CD4-positive, alpha-beta T cell (primary cell): ENCODE results near the gene POLR2C. TPM values are rescaled to one million over a fixed set of nuclear protein-coding genes. Genes with fewer than 3 reads are reported as not detected.

Experiments
- ATAC-seq: fragments of 200-7000 bp; cut with Tn5 transposase; one replicate; pipeline ENCODE4 v1.10.0; 2022; ENCODE audit warnings: mild to moderate bottlenecking; ENCODE audit not compliant: poor library complexity
- CTCF ChIA-PET: fragments of 350-600 bp; sonication (Branson Sonifier 250); formaldehyde crosslinking; loops from one replicate; lab custom pipeline; 2021; ENCODE audit warnings: antibody characterized with exemption, inconsistent platforms; lab: Charles Lee
- POLR2A ChIA-PET: fragments of 350-600 bp; sonication (Branson Sonifier 250); formaldehyde crosslinking; loops from one replicate; lab custom pipeline; 2021; ENCODE audit warnings: antibody characterized with exemption, inconsistent platforms; lab: Charles Lee
- DNase-seq, 14 experiments: peaks; one replicate each; pipeline ENCODE4 v3.0.0-alpha.2; 2013 to 2020; ENCODE audit warnings: mixed read lengths in 2 of 14
- H3K27ac ChIP-seq, 2 donors: one replicate each; pipeline versions ENCODE4 v1.5.1 to v1.7.0; 2013; ENCODE audit warnings: low read length in 2 of 2, low read depth in 1 of 2, mild to moderate bottlenecking in 1 of 2
- H3K27me3 ChIP-seq, 2 experiments: 1 replicate in 1 of 2; 2 replicates in 1 of 2; pipeline versions ENCODE4 v1.6.1 to v1.7.0; 2013; ENCODE audit warnings: low read length in 2 of 2, control low read depth in 1 of 2, mild to moderate bottlenecking in 1 of 2, moderate library complexity in 1 of 2; ENCODE audit not compliant: insufficient read depth in 2 of 2, control insufficient read depth in 1 of 2
- H3K36me3 ChIP-seq: one replicate; pipeline ENCODE4 v1.6.1; 2013; ENCODE audit warnings: low read length, control low read depth; ENCODE audit not compliant: insufficient read depth
- H3K4me1 ChIP-seq: one replicate; pipeline ENCODE4 v1.6.1; 2013; ENCODE audit warnings: low read length, control low read depth; ENCODE audit not compliant: insufficient read depth
- H3K4me3 ChIP-seq: one replicate; pipeline ENCODE4 v1.5.1; 2013; ENCODE audit warnings: mild to moderate bottlenecking, low read length, moderate library complexity
- H3K9me3 ChIP-seq, 2 experiments: 1 replicate in 1 of 2; 2 replicates in 1 of 2; pipeline versions ENCODE4 v1.6.1 to v1.7.0; 2013; ENCODE audit warnings: low read length in 2 of 2, mild to moderate bottlenecking in 2 of 2, control low read depth in 1 of 2, moderate library complexity in 1 of 2; ENCODE audit not compliant: control insufficient read depth in 1 of 2, insufficient read depth in 1 of 2
- H3K27ac Mint-ChIP-seq: one replicate; pipeline ENCODE4 v1.8.0; 2020; ENCODE audit warnings: mixed read lengths
- H3K27me3 Mint-ChIP-seq: one replicate; pipeline ENCODE4 v1.8.0; 2021; ENCODE audit warnings: mixed read lengths
- H3K36me3 Mint-ChIP-seq: one replicate; pipeline ENCODE4 v1.8.0; 2021; ENCODE audit warnings: low read depth, mixed read lengths
- H3K4me1 Mint-ChIP-seq: one replicate; pipeline ENCODE4 v1.8.0; 2021; ENCODE audit warnings: low read depth, mixed read lengths
- H3K4me3 Mint-ChIP-seq: one replicate; pipeline ENCODE4 v1.8.0; 2020; ENCODE audit warnings: mild to moderate bottlenecking, mixed read lengths
- H3K9me3 Mint-ChIP-seq: one replicate; pipeline ENCODE4 v1.8.0; 2020; ENCODE audit warnings: mixed read lengths
- intact Hi-C, 2 experiments: fragments of 100-400 bp; cut with DNase I in 1 of 2; cut with micrococcal nuclease in 1 of 2; formaldehyde crosslinking; loops; one replicate each; pipeline versions ENCODE4 v1.15.1 to v1.9.0; 2023 to 2025; cut with DNase I, micrococcal nuclease
- total RNA-seq, 174 experiments: library from RNA in 2 of 174; stranded (reverse) in 2 of 174; gene quantifications; one replicate each; pipeline ENCODE4 v1.2.3 and lab custom pipeline; 2021 to 2026
- TF ChIP-seq, protein P1 (sequence below): fragments of 200-600 bp; IDR thresholded peaks from one replicate; pipeline ENCODE4 v1.8.0; 2022; ENCODE audit warnings: antibody characterized with exemption, mild to moderate bottlenecking

POLR2C gene
- total RNA-seq, 2 experiments from 2014 or later, result 124 to 125 TPM

DNA sequence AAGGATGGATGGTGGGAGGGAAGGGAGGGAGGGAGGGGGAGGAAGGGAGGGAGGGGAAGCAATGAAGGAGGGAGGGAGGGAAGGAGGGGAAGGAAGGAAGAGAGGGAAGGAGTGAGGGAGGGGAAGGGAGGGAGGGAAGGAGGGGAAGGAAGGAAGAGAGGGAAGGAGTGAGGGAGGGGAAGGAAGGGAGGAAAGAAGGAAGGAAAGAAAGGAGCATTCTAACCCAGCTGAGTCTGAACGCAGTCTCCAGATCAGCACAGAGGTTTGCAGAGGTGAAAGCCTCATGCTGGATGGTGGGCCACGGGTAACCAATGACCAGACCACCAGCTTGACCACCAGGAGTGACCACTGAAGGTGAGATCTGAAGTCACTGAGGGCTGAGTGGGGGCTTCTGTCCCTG, 39.3 kb upstream of the POLR2C start:
- DNase-seq (no peak), ATAC-seq (no peak)
- TF ChIP-seq, protein P1, sequence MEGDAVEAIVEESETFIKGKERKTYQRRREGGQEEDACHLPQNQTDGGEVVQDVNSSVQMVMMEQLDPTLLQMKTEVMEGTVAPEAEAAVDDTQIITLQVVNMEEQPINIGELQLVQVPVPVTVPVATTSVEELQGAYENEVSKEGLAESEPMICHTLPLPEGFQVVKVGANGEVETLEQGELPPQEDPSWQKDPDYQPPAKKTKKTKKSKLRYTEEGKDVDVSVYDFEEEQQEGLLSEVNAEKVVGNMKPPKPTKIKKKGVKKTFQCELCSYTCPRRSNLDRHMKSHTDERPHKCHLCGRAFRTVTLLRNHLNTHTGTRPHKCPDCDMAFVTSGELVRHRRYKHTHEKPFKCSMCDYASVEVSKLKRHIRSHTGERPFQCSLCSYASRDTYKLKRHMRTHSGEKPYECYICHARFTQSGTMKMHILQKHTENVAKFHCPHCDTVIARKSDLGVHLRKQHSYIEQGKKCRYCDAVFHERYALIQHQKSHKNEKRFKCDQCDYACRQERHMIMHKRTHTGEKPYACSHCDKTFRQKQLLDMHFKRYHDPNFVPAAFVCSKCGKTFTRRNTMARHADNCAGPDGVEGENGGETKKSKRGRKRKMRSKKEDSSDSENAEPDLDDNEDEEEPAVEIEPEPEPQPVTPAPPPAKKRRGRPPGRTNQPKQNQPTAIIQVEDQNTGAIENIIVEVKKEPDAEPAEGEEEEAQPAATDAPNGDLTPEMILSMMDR, result no peak
- POLR2A ChIA-PET, result interaction anchor here (0.7 kb wide), 1 partner anchor 27 kb away, joined by 3 read pairs; no protein-coding TSS in a partner anchor
- Mint-ChIP-seq H3K27me3 (no peaks in the 10 kb centered on the region), H3K4me1 (peaks cover 14% of the 10 kb centered on the region), H3K27ac (no peak overlapping the region), H3K36me3 (peaks cover 12% of the 10 kb centered on the region), H3K9me3 (no peaks in the 10 kb centered on the region), H3K4me3 (no peak overlapping the region)
- CTCF ChIA-PET, result no interaction called here
- H3K9me3 ChIP-seq, result no peaks in the 10 kb centered on the region
- intact Hi-C loops, result no loop called here
- no peak overlapping the region for H3K27ac ChIP-seq
- H3K4me3 ChIP-seq, result no peak overlapping the region
- peaks cover 12% of the 10 kb centered on the region for H3K4me1 ChIP-seq
- H3K27me3 ChIP-seq, result no peaks in the 10 kb centered on the region
- H3K36me3 ChIP-seq, result peaks cover 9% of the 10 kb centered on the region

DNA sequence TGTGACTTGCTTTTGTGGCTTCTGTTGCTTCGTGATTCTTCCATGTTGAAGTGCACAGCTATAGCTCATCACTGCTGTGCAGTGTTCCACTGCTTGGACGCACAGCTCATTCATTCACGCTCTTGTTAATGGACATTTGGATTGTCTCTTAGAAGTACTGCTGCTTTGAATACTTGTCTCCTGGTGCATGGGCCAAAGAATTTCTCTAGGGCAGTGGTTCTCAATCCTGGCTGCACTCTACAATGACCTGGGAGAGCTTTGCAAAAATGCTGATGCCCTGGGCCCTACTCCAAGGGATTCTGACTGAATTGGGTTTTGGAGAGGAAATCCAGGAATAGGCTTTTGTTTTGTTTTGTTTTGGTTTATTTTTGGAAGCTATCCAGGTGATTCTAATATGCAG, 37.9 kb upstream of the POLR2C start:
- H3K27me3 Mint-ChIP-seq, result no peaks in the 10 kb centered on the region
- no peak overlapping the region for H3K4me3 ChIP-seq
- intact Hi-C loops, result no loop called here
- H3K4me1 ChIP-seq, result no peaks in the 10 kb centered on the region
- H3K9me3 ChIP-seq, result no peaks in the 10 kb centered on the region
- H3K27ac ChIP-seq, result no peak overlapping the region
- no peaks in the 10 kb centered on the region for H3K27me3 ChIP-seq
- no peak overlapping the region for H3K27ac Mint-ChIP-seq
- H3K36me3 Mint-ChIP-seq, result peaks cover 26% of the 10 kb centered on the region
- TF ChIP-seq, protein P1, result no peak
- no peak overlapping the region for H3K4me3 Mint-ChIP-seq
- peaks cover 21% of the 10 kb centered on the region for H3K36me3 ChIP-seq
- no peaks in the 10 kb centered on the region for H3K9me3 Mint-ChIP-seq
- no peak for DNase-seq
- peaks cover 2% of the 10 kb centered on the region for H3K4me1 Mint-ChIP-seq
- ChIA-PET POLR2A (no interaction called here), CTCF (no interaction called here)
- ATAC-seq, result no peak

DNA sequence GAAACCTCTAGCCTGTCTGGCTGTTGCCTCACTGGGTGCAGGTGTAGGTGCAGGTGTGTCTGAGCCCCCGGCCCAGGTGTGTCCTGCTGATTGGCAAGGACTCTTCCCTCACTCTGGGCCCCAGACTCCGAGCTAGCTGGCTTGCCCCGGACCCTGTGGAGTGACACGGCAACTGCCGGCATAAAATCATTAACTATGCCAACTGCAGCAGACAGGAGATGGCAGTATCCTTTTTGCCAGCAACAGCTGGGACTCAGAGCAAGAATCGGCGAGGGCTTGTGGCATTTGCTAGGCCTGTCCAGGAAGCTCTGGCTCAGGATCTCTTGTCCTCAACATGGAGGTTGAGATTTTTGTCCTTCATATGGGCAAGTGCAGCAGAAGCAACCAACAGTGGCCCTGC, 36.1 kb upstream of the POLR2C start:
- Mint-ChIP-seq H3K4me3 (no peak overlapping the region), H3K27me3 (no peaks in the 10 kb centered on the region), H3K36me3 (peaks cover 44% of the 10 kb centered on the region), H3K9me3 (no peaks in the 10 kb centered on the region), H3K27ac (no peak overlapping the region), H3K4me1 (peaks cover 3% of the 10 kb centered on the region)
- Histone ChIP-seq H3K9me3 (no peaks in the 10 kb centered on the region), H3K27me3 (no peaks in the 10 kb centered on the region), H3K27ac (no peak overlapping the region), H3K4me1 (no peaks in the 10 kb centered on the region), H3K4me3 (no peak overlapping the region), H3K36me3 (peaks cover 38% of the 10 kb centered on the region)
- ChIA-PET CTCF (no interaction called here), POLR2A (no interaction called here)
- no peak for ATAC-seq
- DNase-seq, result no peak
- intact Hi-C loops, result no loop called here
- TF ChIP-seq, protein P1, result no peak
